K562 (cell line): Measurements from ENCODE around the gene ZNF584. TPM values are rescaled to one million over a fixed set of nuclear protein-coding genes. Genes with fewer than 3 reads are reported as not detected.

ENCODE experiments used
- ATF1 ChIP-seq, 2 experiments: fragments of 450-650 bp in 1 of 2; IDR thresholded peaks; 2 replicates each; pipeline ENCODE4 v1.6.1; 2016; ENCODE audit warnings: missing compliant biosample characterization in 1 of 2, missing genetic modification characterization in 1 of 2
- E2F8 ChIP-seq: fragments of 450-650 bp; IDR thresholded peaks from 2 replicates; pipeline ENCODE4 v1.7.1; 2018; ENCODE audit warnings: mild to moderate bottlenecking, low read depth; ENCODE audit not compliant: partially characterized antibody
- GTF2F1 ChIP-seq: IDR thresholded peaks from 2 replicates; pipeline ENCODE4 v1.6.1; 2011; ENCODE audit warnings: low read depth, low read length, improper control_type of control experiment
- HDAC1 ChIP-seq, 2 experiments: fragments of 450-650 bp; IDR thresholded peaks; 2 replicates each; pipeline ENCODE4 v1.6.1; 2016 to 2017; ENCODE audit warnings: inconsistent platforms in 1 of 2, mild to moderate bottlenecking in 1 of 2, moderate library complexity in 1 of 2
- HOXB6 ChIP-seq: fragments of 250-450 bp; sonication (Bioruptor Pico); IDR thresholded peaks from 2 replicates; pipeline ENCODE4 v1.5.1; 2022; ENCODE audit warnings: mild to moderate bottlenecking, borderline replicate concordance
- MNT ChIP-seq, 2 experiments: fragments of 450-650 bp; conservative IDR thresholded peaks; 2 replicates each; pipeline ENCODE4 v1.6.1; 2017; ENCODE audit warnings: mild to moderate bottlenecking in 2 of 2, moderate library complexity in 2 of 2
- MTA3 ChIP-seq: fragments of 450-650 bp; formaldehyde crosslinking; IDR thresholded peaks from 2 replicates; pipeline ENCODE4 v1.6.1; 2017; ENCODE audit warnings: mild to moderate bottlenecking, borderline replicate concordance
- MXD1 ChIP-seq: fragments of 250-450 bp; sonication (Bioruptor Pico); IDR thresholded peaks from 2 replicates; pipeline ENCODE4 v1.8.0; 2021; ENCODE audit warnings: borderline replicate concordance, mild to moderate bottlenecking, moderate library complexity; ENCODE audit not compliant: poor library complexity, severe bottlenecking
- NFRKB ChIP-seq: fragments of 450-650 bp; IDR thresholded peaks from 2 replicates; pipeline ENCODE4 v1.6.1; 2016; ENCODE audit warnings: low read depth
- NR2C2 ChIP-seq, 2 experiments: fragments of 200-800 bp in 1 of 2; sonication (Bioruptor generic) in 1 of 2; sonication (generic) in 1 of 2; formaldehyde crosslinking in 1 of 2; IDR thresholded peaks; 2 replicates each; pipeline versions ENCODE4 v1.6.1 to v1.8.0; 2016 to 2022; ENCODE audit warnings: mild to moderate bottlenecking in 1 of 2, missing compliant biosample characterization in 1 of 2, missing genetic modification characterization in 1 of 2, missing genetic modification reagents in 1 of 2
- NR4A1 ChIP-seq, 2 experiments: fragments of 250-450 bp in 1 of 2; fragments of 450-650 bp in 1 of 2; sonication (Bioruptor Pico) in 1 of 2; IDR thresholded peaks; 2 replicates each; pipeline versions ENCODE4 v1.4.0 to v1.6.1; 2016 to 2020; ENCODE audit warnings: mild to moderate bottlenecking in 2 of 2, missing compliant biosample characterization in 1 of 2, missing genetic modification characterization in 1 of 2, moderate library complexity in 1 of 2
- PTBP1 ChIP-seq: fragments of 200-400 bp; formaldehyde crosslinking; IDR thresholded peaks from 2 replicates; pipeline ENCODE4 v1.6.1; 2017; ENCODE audit warnings: low read depth, low read length
- RBBP5 ChIP-seq: fragments of 200-600 bp; sonication (generic); IDR thresholded peaks from 2 replicates; pipeline ENCODE4 v1.6.1; 2012; ENCODE audit warnings: borderline replicate concordance, mild to moderate bottlenecking, low read length, control low read depth, inconsistent platforms; ENCODE audit not compliant: insufficient read depth, poor library complexity, severe bottlenecking
- RBM14 ChIP-seq: fragments of 200-400 bp; formaldehyde crosslinking; IDR thresholded peaks from 2 replicates; pipeline ENCODE4 v1.6.1; 2018; ENCODE audit warnings: low read depth, mild to moderate bottlenecking, low read length, moderate library complexity, borderline replicate concordance; ENCODE audit not compliant: insufficient read depth
- SMARCB1 ChIP-seq: IDR thresholded peaks from 2 replicates; pipeline ENCODE4 v1.6.1; 2011; ENCODE audit warnings: improper control_type of control experiment, low read depth; ENCODE audit not compliant: insufficient read length
- ZBTB2 ChIP-seq: fragments of 450-650 bp; IDR thresholded peaks from 2 replicates; pipeline ENCODE4 v1.6.1; 2016; ENCODE audit warnings: antibody characterized with exemption
- ZBTB7A ChIP-seq: IDR thresholded peaks from 2 replicates; pipeline ENCODE4 v1.6.1; 2011; ENCODE audit warnings: low read depth, mild to moderate bottlenecking, low read length, moderate library complexity, borderline replicate concordance; ENCODE audit not compliant: control insufficient read depth
- polyA plus RNA-seq, 8 experiments: library from polyadenylated mRNA; depleted of rRNA in 4 of 8; stranded (reverse) in 5 of 8; unstranded in 3 of 8; fragments of >200 nt; fragmentation: Nextera tagmentation in 2 of 8; fragmentation: Illumina TruSeq in 1 of 8; extraction: Ambion mirVana in 2 of 8; extraction: Trizol in 1 of 8; gene quantifications; 2 replicates each; pipeline versions ENCODE4 v1.2.1 to v1.2.3, GENCODE V29; 2011 to 2014; ENCODE audit warnings: inconsistent platforms in 1 of 8, missing spikeins in 1 of 8
- total RNA-seq, 7 experiments: library from RNA; depleted of rRNA in 6 of 7; stranded (reverse); fragments of >200 nt in 6 of 7; fragmentation: Illumina TruSeq in 2 of 7; extraction: Trizol in 2 of 7; gene quantifications; 2 replicates each; pipeline versions ENCODE4 v1.2.1 to v1.2.3, GENCODE V29; 2011 to 2021; ENCODE audit warnings: low replicate concordance in 1 of 7

ZNF584 gene
- total and polyA plus RNA-seq, 9 of the 15 experiments (the other 6 are each of a cell fraction or from before 2014, with no cell fraction given) = 5.8 to 43.4 (median 24.6) TPM

- no peak for TF ChIP-seq MNT (conservative IDR thresholded peaks at IDR 0.05)
- TF ChIP-seq ATF1 (CRISPR knock-in tag; IDR thresholded peaks at IDR 0.05) = no peak
- TF ChIP-seq ATF1 (tag; IDR thresholded peaks at IDR 0.05) = no peak
- TF ChIP-seq NR2C2 (CRISPR knock-in tag; IDR thresholded peaks at IDR 0.05) = no peak
- no peak; the same call in 1 of the 2 replicates for TF ChIP-seq NR2C2 (tag; IDR thresholded peaks at IDR 0.05)
- peak; percentile 66 for TF ChIP-seq RBBP5
- TF ChIP-seq ZBTB2 = peak; percentile 29; the same call in 1 of the 2 replicates
- 0 out of 4 replicates have a peak, but pooled peaks of 1 of the 2 experiments have one; percentile 38 for TF ChIP-seq HDAC1 (IDR thresholded peaks at IDR 0.05)
- no peak for TF ChIP-seq HOXB6
- 0 out of 2 replicates have a peak, but pooled peaks have one; percentile 38 for TF ChIP-seq NFRKB
- no peak for TF ChIP-seq MTA3
- no peak for TF ChIP-seq GTF2F1
- 0 out of 2 replicates have a peak, but pooled peaks have one; percentile 3 for TF ChIP-seq RBM14
- 0 out of 2 replicates have a peak, but pooled peaks have one; percentile 15 for TF ChIP-seq PTBP1
- TF ChIP-seq E2F8 = no peak
- no peak for TF ChIP-seq MXD1 (CRISPR knock-in tag)
- no peak for TF ChIP-seq SMARCB1
- no peak for TF ChIP-seq NR4A1 (CRISPR knock-in tag; IDR thresholded peaks at IDR 0.05)
- TF ChIP-seq NR4A1 (tag; IDR thresholded peaks at IDR 0.05) = no peak
- peak; percentile 55; the same call in 1 of the 2 replicates for TF ChIP-seq ZBTB7A
Measured at GRCh38 chr19:58409010-58409790, 751 bp downstream of the ZNF584 start (continued).
